Stimulated activated CD4-positive, alpha-beta T cell treated with anti-CD3 and anti-CD28 coated beads, Interleukin-12 subunit alpha, Interleukin-12 subunit beta, amount 100 ng/mL, for 48 hours (primary cell): Measurements from ENCODE around the gene PLPP7.
"Not testable (repeated sequence)": the region's sequence is repeated elsewhere in the genome, so short reads cannot be mapped to it uniquely, and the experiment has no call there.

ENCODE experiments used
- DNase-seq, 3 donors: peaks; one replicate each; pipeline ENCODE4 v3.0.0-alpha.2; 2020; ENCODE audit warnings: low read depth in 2 of 3, low spot score in 1 of 3

PLPP7 gene

DNA sequence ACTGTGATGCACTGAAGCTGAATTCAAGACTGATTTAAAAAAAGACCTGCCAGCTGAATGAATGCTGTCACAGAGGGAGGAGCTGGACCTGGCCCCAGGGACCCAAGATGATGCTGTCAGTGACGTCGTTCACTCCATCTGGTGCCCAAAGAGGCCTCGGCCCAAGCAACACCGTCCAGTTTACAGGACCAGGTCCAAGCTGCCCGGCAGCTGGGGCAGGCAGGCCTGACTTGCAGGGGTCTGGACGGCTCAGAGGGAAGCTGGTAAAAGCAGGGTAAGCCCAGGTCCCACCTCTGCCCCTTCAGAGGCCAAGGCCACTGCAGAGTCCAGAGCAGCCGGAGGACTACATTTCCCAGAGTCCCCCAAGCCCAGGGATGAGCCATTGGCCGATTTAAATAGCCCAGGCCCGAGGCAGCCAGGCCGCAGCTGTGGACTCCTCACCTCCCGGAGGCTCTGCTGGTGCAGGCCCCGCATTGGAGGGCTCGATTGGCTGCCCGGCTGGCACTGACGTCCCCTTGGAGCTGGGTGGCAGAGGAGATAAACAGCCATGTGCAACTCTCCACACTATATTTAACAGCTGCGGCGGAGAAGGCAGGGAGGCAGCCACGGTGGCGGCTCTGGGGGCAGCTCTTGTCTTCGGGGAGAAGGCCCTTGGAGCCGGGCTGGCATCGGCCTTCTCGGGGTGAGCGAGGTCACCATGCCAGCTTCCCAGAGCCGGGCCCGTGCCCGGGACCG, at the start of gene PLPP7:
TSS of gene PLPP7 (plus strand) at position 423 of the 735 bp plus-strand sequence. CDS start at position 698, 275 bp downstream.
- no peak for DNase-seq

GRCh38 chr9:131240047-131240921, 49.2 kb upstream of the PLPP7 start:
- DNase-seq: no peak

- DNase-seq: not testable (repeated sequence)
These were observed 45.2 kb upstream of the PLPP7 start for GRCh38 chr9:131244331-131244730.

DNA sequence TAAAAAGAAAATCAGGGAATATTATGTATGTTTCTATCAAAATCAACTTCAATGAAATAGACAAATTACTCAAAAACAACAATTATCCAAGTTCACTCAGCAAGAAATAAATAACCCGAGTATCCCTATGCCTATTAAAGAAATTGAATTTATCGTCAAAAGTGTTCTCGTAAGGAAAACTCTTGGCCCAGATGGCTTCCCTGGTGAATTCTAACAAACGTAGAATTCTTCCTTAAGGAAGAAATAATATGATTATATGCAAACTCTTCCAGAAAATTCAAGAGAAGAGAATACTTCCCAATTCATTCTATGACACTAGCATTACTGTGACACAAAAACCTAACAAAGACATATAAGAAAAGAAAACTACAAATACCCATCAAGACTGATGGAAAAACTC, 42.9 kb upstream of the PLPP7 start:
- DNase-seq: no peak

DNA sequence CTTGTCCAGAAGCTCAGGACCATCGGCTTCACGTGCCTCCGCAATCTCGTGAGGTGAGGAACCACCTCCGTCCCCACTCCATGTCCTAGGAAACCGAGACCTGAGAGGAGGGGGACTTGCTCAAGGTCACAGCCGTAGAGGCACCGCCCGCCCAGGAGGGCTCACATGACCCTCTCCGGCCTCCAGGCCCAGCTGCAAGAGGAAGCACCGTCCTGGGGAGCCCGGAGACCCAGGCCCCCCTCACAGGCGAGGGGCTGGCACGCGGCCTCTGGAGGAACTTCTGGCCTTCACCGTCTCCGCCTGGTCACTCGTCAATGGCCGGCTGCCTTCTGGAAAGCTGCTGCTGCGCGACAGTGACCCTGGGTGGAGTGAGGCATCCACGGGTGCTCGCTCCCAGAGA, 37.4 kb upstream of the PLPP7 start:
- DNase-seq: no peak

- DNase-seq: no peak
These were observed 35.5 kb upstream of the PLPP7 start for GRCh38 chr9:131253891-131254491.

GRCh38 chr9:131254626-131255025, 34.9 kb upstream of the PLPP7 start:
- DNase-seq: no peak

DNA sequence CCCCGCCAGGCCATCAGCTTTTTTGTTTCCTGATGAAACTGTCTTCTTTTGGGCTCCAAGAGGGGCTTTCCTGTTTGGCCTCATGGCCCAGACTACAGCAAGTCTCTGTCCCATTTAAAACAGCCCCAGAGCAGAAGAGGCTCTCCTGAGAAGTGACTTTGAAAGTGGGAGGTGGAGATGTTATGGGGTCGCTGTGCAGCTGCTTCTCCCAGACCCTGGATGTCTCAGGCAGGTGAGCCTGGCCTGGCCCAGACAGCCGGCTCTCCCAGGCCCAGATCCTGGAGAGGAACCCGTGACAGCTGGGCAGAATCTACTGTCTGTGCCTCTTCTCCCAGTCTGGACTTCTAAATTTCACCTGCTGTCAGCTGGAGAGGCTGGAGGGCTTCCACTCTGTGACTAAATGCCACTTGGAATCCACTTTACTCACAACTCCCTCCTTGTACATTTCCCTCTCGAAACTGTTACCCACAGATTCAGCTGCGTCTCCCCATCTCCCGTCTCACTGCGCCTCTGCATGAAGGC, 33.8 kb upstream of the PLPP7 start:
- DNase-seq: no peak

GRCh38 chr9:131257266-131258025, 32.1 kb upstream of the PLPP7 start:
- DNase-seq: no peak

DNA sequence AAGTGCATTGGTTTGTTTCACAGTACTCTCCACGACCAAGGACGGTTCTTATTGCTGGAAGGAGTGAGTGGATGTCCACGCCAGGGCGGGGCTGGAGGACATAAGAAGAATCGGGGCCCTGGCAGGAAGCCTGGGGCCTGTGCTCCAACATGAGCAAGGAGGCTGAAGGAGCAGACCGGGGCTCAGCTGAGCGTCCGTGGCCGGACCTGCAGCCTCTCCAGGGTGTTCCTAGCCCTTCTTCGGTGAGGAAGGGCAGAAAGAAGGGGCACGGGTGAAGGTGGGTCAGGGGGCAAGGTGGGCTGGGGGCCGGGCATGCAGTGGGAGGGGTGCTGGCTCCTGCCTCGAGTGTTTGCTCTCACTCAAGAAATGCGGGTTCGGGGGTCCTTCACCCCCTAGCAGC, 31.3 kb upstream of the PLPP7 start:
- no peak for DNase-seq

GRCh38 chr9:131258698-131259431, 30.7 kb upstream of the PLPP7 start:
- DNase-seq: no peak

GRCh38 chr9:131259432-131259898, 30.1 kb upstream of the PLPP7 start:
- DNase-seq: no peak

DNA sequence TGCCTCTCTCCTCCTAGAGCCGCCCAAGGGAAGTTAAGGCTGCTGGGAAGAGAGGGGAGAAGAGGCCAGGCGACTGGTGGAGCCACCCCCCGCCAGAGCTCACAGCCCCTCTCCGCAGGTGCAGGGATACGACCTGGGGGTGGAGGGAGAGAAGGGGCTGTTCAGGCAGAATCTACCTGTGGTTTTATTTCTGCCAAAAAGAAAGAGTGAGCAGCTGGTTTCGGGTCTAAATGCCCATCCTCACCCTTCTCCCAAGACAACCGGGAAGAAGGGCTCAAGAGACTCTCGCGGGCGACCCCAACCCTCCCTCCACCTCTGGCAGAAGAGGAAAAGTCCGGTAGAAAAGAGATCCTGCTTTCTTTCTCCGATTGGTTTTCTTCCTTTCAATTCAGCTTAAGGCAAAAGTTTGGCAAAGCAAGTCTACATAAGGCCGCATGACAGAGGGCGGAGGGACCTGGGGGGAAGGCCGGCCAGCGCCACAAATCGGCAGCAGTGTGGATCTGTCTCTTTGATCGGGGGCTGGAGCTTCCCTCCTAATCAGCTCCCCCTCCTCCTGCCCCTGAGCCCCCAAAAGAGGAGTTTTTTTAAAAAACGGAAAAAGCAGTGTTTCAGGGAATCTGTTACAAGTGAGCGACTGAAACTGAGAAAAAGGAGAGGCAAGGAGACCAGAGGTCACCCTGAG, 29.5 kb upstream of the PLPP7 start:
- DNase-seq: no peak

- no peak for DNase-seq
These were observed 28.6 kb upstream of the PLPP7 start for GRCh38 chr9:131260751-131261452.

DNA sequence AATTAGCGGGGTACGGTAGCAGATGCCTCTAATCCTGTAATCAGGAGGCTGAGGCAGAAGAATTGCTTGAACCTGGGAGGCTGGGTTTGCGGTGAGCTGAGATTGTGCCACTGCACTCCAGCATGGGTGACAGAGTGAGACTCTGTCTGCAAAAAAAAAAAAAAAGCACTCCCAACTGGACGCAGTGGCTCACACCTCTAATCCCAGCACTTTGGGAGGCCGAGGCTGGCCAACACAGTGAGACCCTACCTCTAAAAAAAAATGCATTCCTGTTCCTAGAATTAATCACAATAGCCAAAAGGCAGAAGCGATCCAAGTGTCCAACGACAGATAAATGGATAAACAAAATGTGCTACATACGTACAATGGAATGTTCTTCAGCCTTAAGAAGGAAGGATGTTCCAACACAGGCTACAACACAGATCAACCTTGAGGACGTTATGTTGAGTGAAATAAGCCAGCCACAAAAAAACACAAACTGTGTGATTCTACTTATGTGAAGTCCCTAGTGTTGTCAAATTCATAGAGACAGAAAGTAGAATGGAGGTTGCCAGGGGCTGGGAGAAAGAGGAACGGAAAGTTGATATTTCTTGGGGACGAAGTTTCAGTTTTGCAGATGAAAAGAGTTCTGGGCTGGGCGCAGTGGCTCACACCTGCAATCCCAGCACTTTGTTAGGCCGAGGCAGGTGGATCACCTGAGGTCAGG, 27.0 kb upstream of the PLPP7 start:
- no peak for DNase-seq

- DNase-seq: not testable (repeated sequence)
These were observed 26.5 kb upstream of the PLPP7 start for GRCh38 chr9:131263033-131263343.

GRCh38 chr9:131263701-131264100, 25.8 kb upstream of the PLPP7 start:
- DNase-seq: no peak

DNA sequence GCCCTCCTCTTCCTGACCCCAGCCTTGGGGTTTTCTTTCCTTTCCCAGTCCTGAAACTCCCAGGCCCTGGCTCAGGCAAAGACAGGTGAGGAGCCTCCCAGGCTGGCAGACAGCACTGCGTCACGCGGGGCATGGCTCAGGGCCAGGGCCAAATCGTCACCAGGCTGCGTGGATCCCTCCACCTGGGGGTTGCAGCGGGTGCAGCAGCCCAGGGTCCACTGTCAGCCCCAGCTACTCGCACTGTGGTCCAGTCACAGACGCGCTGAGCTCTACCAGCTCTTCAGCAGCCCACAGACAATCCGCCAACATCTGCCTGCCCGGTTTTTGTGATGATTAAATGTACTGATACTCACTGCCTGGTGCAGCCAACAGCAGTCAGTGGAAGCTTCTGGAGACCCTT, 25.3 kb upstream of the PLPP7 start:
- no peak for DNase-seq
